Right lobe of liver (tissue), 4 donors: ENCODE data around the gene FSTL4.

Experiments used
- POLR2A ChIP-seq: fragments of 450-650 bp; IDR thresholded peaks from one replicate; pipeline ENCODE4 v1.6.1; 2017; ENCODE audit warnings: antibody characterized with exemption, mild to moderate bottlenecking
- TF ChIP-seq, protein P1 (sequence below), 4 donors: fragments of 200-600 bp in 3 of 4; fragments of 450-650 bp in 1 of 4; IDR thresholded peaks; one replicate each; pipeline versions ENCODE4 v1.5.1 to v1.8.0; 2016 to 2022; ENCODE audit warnings: antibody characterized with exemption in 4 of 4, mild to moderate bottlenecking in 2 of 4
- donor health status: DM: no; HTN: no; CAD: no.
- donor health status: DM: no; HTN: no; CAD: no.
- donor health status: DM: no; HTN: yes; CAD: no.

DNA sequence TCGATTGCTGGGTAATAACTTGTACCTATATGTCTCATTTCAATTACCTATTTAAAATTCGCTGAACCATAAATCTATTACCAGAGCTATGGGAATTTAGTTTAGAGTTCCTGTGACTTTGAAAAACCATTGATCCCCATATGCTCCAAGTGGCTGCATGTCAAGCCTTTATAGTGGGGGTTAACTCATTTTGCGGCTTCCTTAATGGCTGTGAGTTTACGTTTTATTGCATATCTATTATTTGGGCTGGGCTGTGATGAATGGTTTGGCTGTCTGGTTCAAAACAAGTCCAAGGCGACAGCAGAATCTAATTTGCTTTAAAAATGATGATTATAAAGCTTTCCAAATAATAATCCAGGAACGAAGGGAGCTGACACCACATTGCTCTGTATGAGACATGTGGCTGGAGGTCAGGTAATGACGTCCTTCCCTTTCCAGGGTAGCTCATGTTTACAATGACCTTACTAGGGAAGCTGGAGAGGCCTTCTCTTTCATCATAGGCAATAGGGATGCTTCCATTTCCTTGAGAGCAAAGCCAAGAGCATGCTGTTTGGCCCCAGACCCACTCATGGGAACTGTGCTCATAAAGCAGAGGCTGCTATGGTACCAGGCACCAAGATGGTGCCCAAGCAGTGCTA, 302.2 kb downstream of the FSTL4 start:
- TF ChIP-seq, protein P1, sequence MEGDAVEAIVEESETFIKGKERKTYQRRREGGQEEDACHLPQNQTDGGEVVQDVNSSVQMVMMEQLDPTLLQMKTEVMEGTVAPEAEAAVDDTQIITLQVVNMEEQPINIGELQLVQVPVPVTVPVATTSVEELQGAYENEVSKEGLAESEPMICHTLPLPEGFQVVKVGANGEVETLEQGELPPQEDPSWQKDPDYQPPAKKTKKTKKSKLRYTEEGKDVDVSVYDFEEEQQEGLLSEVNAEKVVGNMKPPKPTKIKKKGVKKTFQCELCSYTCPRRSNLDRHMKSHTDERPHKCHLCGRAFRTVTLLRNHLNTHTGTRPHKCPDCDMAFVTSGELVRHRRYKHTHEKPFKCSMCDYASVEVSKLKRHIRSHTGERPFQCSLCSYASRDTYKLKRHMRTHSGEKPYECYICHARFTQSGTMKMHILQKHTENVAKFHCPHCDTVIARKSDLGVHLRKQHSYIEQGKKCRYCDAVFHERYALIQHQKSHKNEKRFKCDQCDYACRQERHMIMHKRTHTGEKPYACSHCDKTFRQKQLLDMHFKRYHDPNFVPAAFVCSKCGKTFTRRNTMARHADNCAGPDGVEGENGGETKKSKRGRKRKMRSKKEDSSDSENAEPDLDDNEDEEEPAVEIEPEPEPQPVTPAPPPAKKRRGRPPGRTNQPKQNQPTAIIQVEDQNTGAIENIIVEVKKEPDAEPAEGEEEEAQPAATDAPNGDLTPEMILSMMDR (IDR thresholded peaks at IDR 0.05): no peak
- no peak for TF ChIP-seq POLR2A
